Measurements from ENCODE around the gene HMOX1.

GRCh38 chr22:35342390-35342789, 38.5 kb upstream of the HMOX1 start:
- TF ChIP-seq POLR2A (IDR thresholded peaks at IDR 0.05) (no peak), CTCF (IDR thresholded peaks at IDR 0.05 in 4 of 5, conservative IDR thresholded peaks at IDR 0.05 in 1 of 5) (no peak)
